H1 (cell line): ENCODE results near the gene SYN1. TPM values are rescaled to one million over a fixed set of nuclear protein-coding genes. Genes with fewer than 3 reads are reported as not detected.
A peak's percentile ranks its signal among the peaks of the same experiment; 100 is the strongest.

Source experiments
- ATF3 ChIP-seq: IDR thresholded peaks from 2 replicates; pipeline ENCODE4 v1.6.1; 2011; ENCODE audit warnings: low read depth, mild to moderate bottlenecking, low read length; ENCODE audit not compliant: insufficient read depth
- BCL11A ChIP-seq, 2 experiments: IDR thresholded peaks; one replicate each; pipeline ENCODE4 v1.6.1; 2011; ENCODE audit warnings: low read depth in 2 of 2, low read length in 2 of 2, mild to moderate bottlenecking in 2 of 2
- CHD1 ChIP-seq: IDR thresholded peaks from 2 replicates; pipeline ENCODE4 v1.6.1; 2012; ENCODE audit warnings: low read depth, low read length, improper control_type of control experiment
- CHD2 ChIP-seq: IDR thresholded peaks from 2 replicates; pipeline ENCODE4 v1.6.1; 2012; ENCODE audit warnings: low read length, improper control_type of control experiment
- CREB1 ChIP-seq: IDR thresholded peaks from 2 replicates; pipeline ENCODE4 v1.6.1; 2012; ENCODE audit warnings: inconsistent platforms
- GABPA ChIP-seq: IDR thresholded peaks from 2 replicates; pipeline ENCODE4 v1.6.1; 2011; ENCODE audit warnings: mild to moderate bottlenecking, low read length, moderate library complexity, borderline replicate concordance; ENCODE audit not compliant: insufficient read depth
- HDAC2 ChIP-seq, 2 experiments: fragments of 300-600 bp in 1 of 2; sonication (generic) in 1 of 2; IDR thresholded peaks; 2 replicates each; pipeline ENCODE4 v1.6.1; 2011 to 2012; ENCODE audit warnings: low read depth in 2 of 2, low read length in 2 of 2, mild to moderate bottlenecking in 2 of 2, moderate library complexity in 2 of 2, borderline replicate concordance in 1 of 2, inconsistent platforms in 1 of 2
- JUN ChIP-seq: IDR thresholded peaks from 2 replicates; pipeline ENCODE4 v1.6.1; 2011; ENCODE audit warnings: low read depth, mild to moderate bottlenecking, improper control_type of control experiment, low read length
- KDM1A ChIP-seq: fragments of 200-600, 300-600 bp; sonication (generic); IDR thresholded peaks from 2 replicates; pipeline ENCODE4 v1.7.1; 2016; ENCODE audit warnings: mild to moderate bottlenecking, low read length, borderline replicate concordance
- MAFK ChIP-seq: IDR thresholded peaks from 2 replicates; pipeline ENCODE4 v1.6.1; 2012; ENCODE audit warnings: low read depth, mild to moderate bottlenecking, improper control_type of control experiment, low read length
- NANOG ChIP-seq: IDR thresholded peaks from 2 replicates; pipeline ENCODE4 v1.6.1; 2011; ENCODE audit warnings: low read length, low read depth, mild to moderate bottlenecking, inconsistent platforms; ENCODE audit not compliant: insufficient read depth, poor library complexity, severe bottlenecking
- NRF1 ChIP-seq: IDR thresholded peaks from 2 replicates; pipeline ENCODE4 v1.6.1; 2011; ENCODE audit warnings: mild to moderate bottlenecking, low read depth, low read length, improper control_type of control experiment
- POLR2AphosphoS5 ChIP-seq: IDR thresholded peaks from 2 replicates; pipeline ENCODE4 v1.6.1; 2011; ENCODE audit warnings: low read depth, low read length
- RAD21 ChIP-seq, 2 experiments: IDR thresholded peaks in 1 of 2; conservative IDR thresholded peaks in 1 of 2; 2 replicates each; pipeline ENCODE4 v1.6.1; 2011; ENCODE audit warnings: low read depth in 2 of 2, low read length in 2 of 2, improper control_type of control experiment in 1 of 2, inconsistent platforms in 1 of 2, mild to moderate bottlenecking in 1 of 2, moderate library complexity in 1 of 2
- SIN3A ChIP-seq, 2 experiments: IDR thresholded peaks in 1 of 2; conservative IDR thresholded peaks in 1 of 2; 2 replicates each; pipeline ENCODE4 v1.6.1; 2011 to 2012; ENCODE audit warnings: low read length in 2 of 2, improper control_type of control experiment in 1 of 2, low read depth in 1 of 2, mild to moderate bottlenecking in 1 of 2
- SIRT6 ChIP-seq: IDR thresholded peaks from one replicate; pipeline ENCODE4 v1.7.1; 2012; ENCODE audit warnings: low read length, inconsistent platforms
- SIX5 ChIP-seq: IDR thresholded peaks from 2 replicates; pipeline ENCODE4 v1.6.1; 2011; ENCODE audit warnings: mild to moderate bottlenecking, low read depth, low read length
- SP2 ChIP-seq: IDR thresholded peaks from 2 replicates; pipeline ENCODE4 v1.6.1; 2012; ENCODE audit warnings: mild to moderate bottlenecking, low read length, inconsistent platforms
- TCF12 ChIP-seq: IDR thresholded peaks from 2 replicates; pipeline ENCODE4 v1.6.1; 2011; ENCODE audit warnings: low read depth, mild to moderate bottlenecking, low read length
- ZNF274 ChIP-seq: IDR thresholded peaks from 2 replicates; pipeline ENCODE4 v1.7.0; 2012; ENCODE audit warnings: low read length, borderline replicate concordance; ENCODE audit errors: extremely low read depth
- polyA plus RNA-seq, 7 experiments: library from polyadenylated mRNA; depleted of rRNA in 3 of 7; stranded (reverse) in 5 of 7; unstranded in 2 of 7; fragments of >200 nt in 5 of 7; fragments of 200-250 nt in 2 of 7; gene quantifications; 1 replicate in 5 of 7; 2 replicates in 1 of 7; 4 replicates in 1 of 7; pipeline versions ENCODE4 v1.2.1 to v1.2.3, GENCODE V29; 2011 to 2013; ENCODE audit warnings: missing spikeins in 2 of 7, mixed read lengths in 2 of 7
- total RNA-seq: library from RNA; stranded (reverse); fragmentation: NEBNext Ultra II Directional; extraction: Animal tissue kit (Norgen Biotek cat#: 25700); gene quantifications from 2 replicates; pipeline ENCODE4 v1.2.1, GENCODE V29; 2021
- TF ChIP-seq, protein P1 (sequence below): IDR thresholded peaks from 2 replicates; pipeline ENCODE4 v1.6.1; 2012; ENCODE audit warnings: low read length, inconsistent platforms

The SYN1 gene
- total and polyA plus RNA-seq, 2 of the 8 experiments (the other 6 are each of a cell fraction or from before 2014, with no cell fraction given) = 2.1 to 14.1 TPM

GRCh38 chrX:47560934-47561658, 58.6 kb downstream of the SYN1 start, which contains the start of gene ARAF (continued):
- TF ChIP-seq POLR2AphosphoS5 (peak; percentile 38; the same call in 1 of the 2 replicates), KDM1A (no peak), NRF1 (peak; percentile 73), CHD2 (peak; percentile 86), BCL11A (IDR thresholded peaks at IDR 0.05; ENCODE audit: low read depth in 2 of 2, low read length in 2 of 2) (no peak), CHD1 (peak; percentile 84), ATF3 (no peak), JUN (no peak), SIRT6 (no peak), SIN3A (conservative IDR thresholded peaks at IDR 0.05 in 1 of 2, IDR thresholded peaks at IDR 0.05 in 1 of 2; ENCODE audit: low read depth in 1 of 2, low read length in 2 of 2) (peak in 1 of 2 experiments; percentile 57; a peak in 1 of 4 replicates), HDAC2 (IDR thresholded peaks at IDR 0.05; ENCODE audit: borderline replicate concordance in 1 of 2, low read depth in 2 of 2, low read length in 2 of 2) (no peak; a peak in 1 of 4 replicates), ZNF274 (no peak), TCF12 (no peak), GABPA (no peak), RAD21 (IDR thresholded peaks at IDR 0.05 in 1 of 2, conservative IDR thresholded peaks at IDR 0.05 in 1 of 2; ENCODE audit: low read depth in 2 of 2, low read length in 2 of 2) (no peak), NANOG (no peak), SIX5 (no peak), MAFK (no peak), SP2 (peak; percentile 65), CREB1 (peak; percentile 39; the same call in 1 of the 2 replicates)
- TF ChIP-seq, protein P1, sequence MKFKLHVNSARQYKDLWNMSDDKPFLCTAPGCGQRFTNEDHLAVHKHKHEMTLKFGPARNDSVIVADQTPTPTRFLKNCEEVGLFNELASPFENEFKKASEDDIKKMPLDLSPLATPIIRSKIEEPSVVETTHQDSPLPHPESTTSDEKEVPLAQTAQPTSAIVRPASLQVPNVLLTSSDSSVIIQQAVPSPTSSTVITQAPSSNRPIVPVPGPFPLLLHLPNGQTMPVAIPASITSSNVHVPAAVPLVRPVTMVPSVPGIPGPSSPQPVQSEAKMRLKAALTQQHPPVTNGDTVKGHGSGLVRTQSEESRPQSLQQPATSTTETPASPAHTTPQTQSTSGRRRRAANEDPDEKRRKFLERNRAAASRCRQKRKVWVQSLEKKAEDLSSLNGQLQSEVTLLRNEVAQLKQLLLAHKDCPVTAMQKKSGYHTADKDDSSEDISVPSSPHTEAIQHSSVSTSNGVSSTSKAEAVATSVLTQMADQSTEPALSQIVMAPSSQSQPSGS = no peak
